ENCODE measurements around the gene ZNF534. TPM values are rescaled to one million over a fixed set of nuclear protein-coding genes. Genes with fewer than 3 reads are reported as not detected.
"Not testable (repeated sequence)": the region's sequence is repeated elsewhere in the genome, so short reads cannot be mapped to it uniquely, and the experiment has no call there.

ZNF534 gene
- total RNA-seq, 1 donor from 2014 or later = not detected

GRCh38 chr19:52494518-52494917 is 65.6 kb downstream of the ZNF534 start:
- DNase-seq (ENCODE audit: low spot score) = no peak

GRCh38 chr19:52498571-52498970 is 69.6 kb downstream of the ZNF534 start:
- DNase-seq (ENCODE audit: low spot score) = no peak

- not testable (repeated sequence) for DNase-seq (ENCODE audit: low spot score)
These were observed 71.5 kb downstream of the ZNF534 start for GRCh38 chr19:52500474-52500873.

- not testable (repeated sequence) for DNase-seq (ENCODE audit: low spot score)
These were observed 72.0 kb downstream of the ZNF534 start for GRCh38 chr19:52500991-52501390.

Other genes starting within 250 kb of the ZNF534 start
- gene PPP2R1A, start 239.1 kb upstream of the ZNF534 start, total RNA-seq = 184 TPM
- gene ZNF766, start 159.6 kb upstream of the ZNF534 start, total RNA-seq = 10.1 TPM
- gene ZNF480, start 132.0 kb upstream of the ZNF534 start, total RNA-seq = 10.1 TPM
- gene ZNF610, start 92.9 kb upstream of the ZNF534 start, total RNA-seq = 1.1 TPM
- gene ZNF880, start 59.2 kb upstream of the ZNF534 start, total RNA-seq = 13.6 TPM
- 11.0 TPM for gene ZNF528, start 31.3 kb upstream of the ZNF534 start, total RNA-seq
- gene ZNF578, start 24.4 kb downstream of the ZNF534 start, total RNA-seq = 1.5 TPM
- 15.5 TPM for gene ZNF808, start 98.5 kb downstream of the ZNF534 start, total RNA-seq
- 11.2 TPM for gene ZNF701, start 141.1 kb downstream of the ZNF534 start, total RNA-seq
- gene ZNF83, start 209.2 kb downstream of the ZNF534 start, total RNA-seq = 30.0 TPM